ENCODE results near the gene NRIP1. TPM values are rescaled to one million over a fixed set of nuclear protein-coding genes. Genes with fewer than 3 reads are reported as not detected.

Gene NRIP1, protein sequence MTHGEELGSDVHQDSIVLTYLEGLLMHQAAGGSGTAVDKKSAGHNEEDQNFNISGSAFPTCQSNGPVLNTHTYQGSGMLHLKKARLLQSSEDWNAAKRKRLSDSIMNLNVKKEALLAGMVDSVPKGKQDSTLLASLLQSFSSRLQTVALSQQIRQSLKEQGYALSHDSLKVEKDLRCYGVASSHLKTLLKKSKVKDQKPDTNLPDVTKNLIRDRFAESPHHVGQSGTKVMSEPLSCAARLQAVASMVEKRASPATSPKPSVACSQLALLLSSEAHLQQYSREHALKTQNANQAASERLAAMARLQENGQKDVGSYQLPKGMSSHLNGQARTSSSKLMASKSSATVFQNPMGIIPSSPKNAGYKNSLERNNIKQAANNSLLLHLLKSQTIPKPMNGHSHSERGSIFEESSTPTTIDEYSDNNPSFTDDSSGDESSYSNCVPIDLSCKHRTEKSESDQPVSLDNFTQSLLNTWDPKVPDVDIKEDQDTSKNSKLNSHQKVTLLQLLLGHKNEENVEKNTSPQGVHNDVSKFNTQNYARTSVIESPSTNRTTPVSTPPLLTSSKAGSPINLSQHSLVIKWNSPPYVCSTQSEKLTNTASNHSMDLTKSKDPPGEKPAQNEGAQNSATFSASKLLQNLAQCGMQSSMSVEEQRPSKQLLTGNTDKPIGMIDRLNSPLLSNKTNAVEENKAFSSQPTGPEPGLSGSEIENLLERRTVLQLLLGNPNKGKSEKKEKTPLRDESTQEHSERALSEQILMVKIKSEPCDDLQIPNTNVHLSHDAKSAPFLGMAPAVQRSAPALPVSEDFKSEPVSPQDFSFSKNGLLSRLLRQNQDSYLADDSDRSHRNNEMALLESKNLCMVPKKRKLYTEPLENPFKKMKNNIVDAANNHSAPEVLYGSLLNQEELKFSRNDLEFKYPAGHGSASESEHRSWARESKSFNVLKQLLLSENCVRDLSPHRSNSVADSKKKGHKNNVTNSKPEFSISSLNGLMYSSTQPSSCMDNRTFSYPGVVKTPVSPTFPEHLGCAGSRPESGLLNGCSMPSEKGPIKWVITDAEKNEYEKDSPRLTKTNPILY (N-terminal part only)
- total RNA-seq (2021): 9.8 and 10.4 TPM in 2 replicates
- long read RNA-seq, partial matches to known transcripts: 0 of 2 reads
- long read RNA-seq, other reads (novel, unspliced or antisense): 2 of 2 reads

DNA sequence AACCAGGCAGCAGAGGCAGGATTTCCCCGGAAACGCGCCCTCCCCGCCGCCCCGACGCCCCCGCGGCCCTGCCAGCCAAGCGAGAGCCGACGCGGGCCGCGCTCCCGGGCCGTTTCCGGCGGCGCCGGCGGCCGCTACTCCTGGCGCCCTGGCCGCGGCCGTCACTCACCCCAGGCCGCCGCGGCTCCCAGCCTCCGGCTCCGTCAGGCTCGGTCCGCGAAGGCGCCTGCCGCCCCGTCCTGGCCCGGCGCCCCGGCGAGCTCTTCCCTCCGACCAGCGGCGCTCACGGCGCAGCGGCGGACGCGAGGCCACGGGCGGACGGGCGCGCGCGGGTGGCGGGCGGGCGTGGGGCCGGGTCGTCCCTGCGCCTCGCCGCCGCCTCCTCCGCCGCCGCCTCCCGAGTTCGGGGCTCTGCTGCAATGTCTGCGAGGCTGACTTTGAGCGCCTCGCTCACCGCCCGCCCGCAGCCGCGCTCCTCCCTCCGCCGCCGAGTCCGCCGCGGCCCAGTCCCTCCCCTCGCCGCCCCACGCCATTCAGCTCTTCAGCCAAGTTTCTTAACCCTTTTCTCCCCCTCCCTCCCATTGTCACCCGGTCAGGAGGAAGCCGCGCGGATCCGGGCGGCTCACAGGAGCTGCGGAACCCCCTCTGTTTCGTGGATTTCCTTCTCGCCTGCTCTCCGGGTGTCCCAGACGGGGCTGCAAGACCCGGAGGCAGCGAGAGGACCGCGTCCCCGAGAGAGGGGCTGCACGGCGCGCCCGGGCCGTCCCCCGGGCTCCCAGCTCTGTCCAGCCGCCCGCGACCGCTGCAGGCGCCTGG lies at the start of gene NRIP1:
NRIP1 (minus strand) TSS at position 425 of the 816 bp plus-strand sequence. CDS start 96,808 bp downstream, outside the sequence.
- H3K4me1 ChIP-seq (ENCODE audit: insufficient read depth, low read length): 0 out of 2 replicates have a peak, but pooled peaks cover 2% of the 10 kb centered on the region
- H4K91ac ChIP-seq (ENCODE audit: insufficient read length, low read depth, low read length): no peak within 1 kb of the TSS
- no peak within 1 kb of the TSS for H3K4ac ChIP-seq (ENCODE audit: low read depth, low read length)
- no peak within 1 kb of the TSS for H4K5ac ChIP-seq (ENCODE audit: insufficient read length, low read depth, low read length)
- Mint-ChIP-seq H3K27me3 (ENCODE audit: low read depth) (peaks cover 35% of the 10 kb centered on the region), H3K27ac (peak within 1 kb of the TSS in 2 of 3 experiments; percentile 97 to 98; a peak in 5 of 7 replicates), H3K9me3 (no peaks in the 10 kb centered on the region), H3K36me3 (ENCODE audit: insufficient read depth in 1 of 3, low read depth in 3 of 3) (no peaks in the 10 kb centered on the region; a peak in 1 of 7 replicates), H3K4me1 (peaks cover 43 to 45% of the 10 kb centered on the region in 2 experiments), H3K4me3 (peak within 1 kb of the TSS; percentile 89 to 94)
- H3K9me3 ChIP-seq (ENCODE audit: control insufficient read depth, low read depth, low read length): no peaks in the 10 kb centered on the region
- H3K56ac ChIP-seq (ENCODE audit: insufficient read length, low read depth, low read length): no peak within 1 kb of the TSS
- peaks cover 3% of the 10 kb centered on the region; the same call in 1 of the 2 replicates for H3K79me2 ChIP-seq (ENCODE audit: insufficient read depth, low read length)
- no peak within 1 kb of the TSS for H2BK20ac ChIP-seq (ENCODE audit: low read depth, low read length, poor library complexity, severe bottlenecking)
- peak within 1 kb of the TSS; percentile 75 for H3K9ac ChIP-seq (ENCODE audit: extremely low read depth, insufficient read length, low read length)
- no peaks in the 10 kb centered on the region for H4K20me1 ChIP-seq (ENCODE audit: control insufficient read depth, insufficient read depth, insufficient read length)
- H3K79me1 ChIP-seq (ENCODE audit: insufficient read depth, low read depth, low read length, poor library complexity, severe bottlenecking): no peaks in the 10 kb centered on the region
- H2AK5ac ChIP-seq (ENCODE audit: insufficient read length, low read length): no peak within 1 kb of the TSS
- no CpG with 5 or more reads among the region's 116 CpGs for WGBS (ENCODE audit: extremely low coverage, insufficient read length, low lambda C conversion rate)
- TF ChIP-seq, protein P1, sequence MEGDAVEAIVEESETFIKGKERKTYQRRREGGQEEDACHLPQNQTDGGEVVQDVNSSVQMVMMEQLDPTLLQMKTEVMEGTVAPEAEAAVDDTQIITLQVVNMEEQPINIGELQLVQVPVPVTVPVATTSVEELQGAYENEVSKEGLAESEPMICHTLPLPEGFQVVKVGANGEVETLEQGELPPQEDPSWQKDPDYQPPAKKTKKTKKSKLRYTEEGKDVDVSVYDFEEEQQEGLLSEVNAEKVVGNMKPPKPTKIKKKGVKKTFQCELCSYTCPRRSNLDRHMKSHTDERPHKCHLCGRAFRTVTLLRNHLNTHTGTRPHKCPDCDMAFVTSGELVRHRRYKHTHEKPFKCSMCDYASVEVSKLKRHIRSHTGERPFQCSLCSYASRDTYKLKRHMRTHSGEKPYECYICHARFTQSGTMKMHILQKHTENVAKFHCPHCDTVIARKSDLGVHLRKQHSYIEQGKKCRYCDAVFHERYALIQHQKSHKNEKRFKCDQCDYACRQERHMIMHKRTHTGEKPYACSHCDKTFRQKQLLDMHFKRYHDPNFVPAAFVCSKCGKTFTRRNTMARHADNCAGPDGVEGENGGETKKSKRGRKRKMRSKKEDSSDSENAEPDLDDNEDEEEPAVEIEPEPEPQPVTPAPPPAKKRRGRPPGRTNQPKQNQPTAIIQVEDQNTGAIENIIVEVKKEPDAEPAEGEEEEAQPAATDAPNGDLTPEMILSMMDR (conservative IDR thresholded peaks at IDR 0.05): no peak
- H2BK120ac ChIP-seq (ENCODE audit: low read depth, low read length, poor library complexity, severe bottlenecking): no peak within 1 kb of the TSS
- no peak within 1 kb of the TSS for H4K8ac ChIP-seq (replicated peaks; ENCODE audit: insufficient read length, low read depth, low read length)
- H3T11ph ChIP-seq (ENCODE audit: low read length): no peak within 1 kb of the TSS
- H3K4me2 ChIP-seq (ENCODE audit: insufficient read depth, insufficient read length, low read length): peak within 1 kb of the TSS; percentile 84
- H2BK5ac ChIP-seq (ENCODE audit: insufficient read length, low read length): no peak within 1 kb of the TSS
- no peak within 1 kb of the TSS for H2AFZ ChIP-seq (ENCODE audit: low read length)
- H3K27me3 ChIP-seq (ENCODE audit: insufficient read depth, low read length): peaks cover 3% of the 10 kb centered on the region; the same call in 1 of the 2 replicates
- H2BK15ac ChIP-seq (ENCODE audit: low read depth, low read length): no peak within 1 kb of the TSS
- no peak within 1 kb of the TSS for H3K18ac ChIP-seq (ENCODE audit: insufficient read length, low read depth, low read length)
- H3K23ac ChIP-seq (ENCODE audit: insufficient read length, low read depth, low read length): no peak within 1 kb of the TSS
- peaks cover 9% of the 10 kb centered on the region for H3K23me2 ChIP-seq (ENCODE audit: insufficient read length, low read depth, low read length, poor library complexity, severe bottlenecking)
- H3K14ac ChIP-seq (ENCODE audit: insufficient read depth, low read length): peak within 1 kb of the TSS; percentile 81
- no peak within 1 kb of the TSS for H2BK12ac ChIP-seq (ENCODE audit: insufficient read length, low read depth, low read length)
- DNase-seq: peak; percentile 72
- H3K27ac ChIP-seq (ENCODE audit: insufficient read length, low read depth, low read length): no peak within 1 kb of the TSS
